HG02623 (cell line): Measurements from ENCODE around the gene FXN.

Source experiments
- ATAC-seq: cut with Tn5 transposase; IDR thresholded peaks from one replicate; pipeline ENCODE4 v1.9.1; 2021; ENCODE audit warnings: moderate library complexity; ENCODE audit not compliant: unreplicated experiment

Gene FXN

GRCh38 chr9:69137311-69137710, 101.8 kb downstream of the FXN start:
- ATAC-seq, result no peak

DNA sequence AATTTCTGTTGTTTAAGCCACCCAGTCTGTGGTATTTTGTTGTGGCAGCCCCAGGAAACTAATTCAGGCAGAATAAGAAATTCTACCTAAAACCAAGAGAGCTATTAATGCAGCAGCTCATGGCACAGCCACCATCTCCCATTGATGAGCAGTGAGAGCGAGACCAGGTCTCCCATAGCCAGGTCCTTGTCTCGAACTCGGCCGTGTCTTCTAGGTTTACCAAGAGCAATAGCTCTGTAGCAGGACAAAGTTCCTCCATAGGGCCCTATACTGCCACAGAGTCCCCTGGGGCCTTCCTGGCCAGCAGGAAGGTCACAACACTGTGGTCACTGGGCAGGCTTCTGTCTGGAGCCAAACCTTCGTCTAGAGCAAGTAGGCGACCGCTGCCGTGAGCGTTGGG, 104.0 kb downstream of the FXN start:
- no peak for ATAC-seq

DNA sequence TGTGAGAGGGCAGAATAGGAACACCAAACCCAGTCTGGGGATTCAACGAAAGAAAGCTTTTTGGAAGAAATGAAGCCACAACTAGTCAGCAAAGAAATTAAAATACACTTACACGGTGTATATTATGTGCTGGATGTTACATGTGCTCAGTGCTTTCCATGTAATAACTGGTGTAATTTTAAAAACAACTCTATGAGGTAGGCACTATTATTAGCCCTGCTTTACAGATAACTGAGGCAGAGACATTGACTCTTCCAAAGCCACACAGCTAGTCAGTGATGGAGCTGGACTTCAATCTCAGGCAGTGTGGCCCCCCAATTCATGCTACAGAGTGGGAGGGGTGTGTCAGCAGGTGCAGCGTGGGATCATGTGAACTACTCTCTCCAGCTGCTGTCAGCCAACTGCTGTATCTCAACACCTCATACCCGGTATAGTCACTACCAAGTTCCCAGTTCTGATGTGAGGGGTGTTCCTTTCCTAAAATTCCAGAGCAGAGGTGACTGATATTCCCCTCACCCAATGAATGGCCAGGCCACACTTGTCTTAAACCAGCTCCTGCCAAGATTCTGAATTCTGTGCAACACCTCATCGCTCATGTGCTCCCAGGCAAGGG, 104.7 kb downstream of the FXN start:
- ATAC-seq, result no peak

GRCh38 chr9:69141851-69142250, 106.3 kb downstream of the FXN start:
- ATAC-seq, result no peak

- no peak for ATAC-seq
These were observed 107.7 kb downstream of the FXN start for GRCh38 chr9:69143291-69143690.

DNA sequence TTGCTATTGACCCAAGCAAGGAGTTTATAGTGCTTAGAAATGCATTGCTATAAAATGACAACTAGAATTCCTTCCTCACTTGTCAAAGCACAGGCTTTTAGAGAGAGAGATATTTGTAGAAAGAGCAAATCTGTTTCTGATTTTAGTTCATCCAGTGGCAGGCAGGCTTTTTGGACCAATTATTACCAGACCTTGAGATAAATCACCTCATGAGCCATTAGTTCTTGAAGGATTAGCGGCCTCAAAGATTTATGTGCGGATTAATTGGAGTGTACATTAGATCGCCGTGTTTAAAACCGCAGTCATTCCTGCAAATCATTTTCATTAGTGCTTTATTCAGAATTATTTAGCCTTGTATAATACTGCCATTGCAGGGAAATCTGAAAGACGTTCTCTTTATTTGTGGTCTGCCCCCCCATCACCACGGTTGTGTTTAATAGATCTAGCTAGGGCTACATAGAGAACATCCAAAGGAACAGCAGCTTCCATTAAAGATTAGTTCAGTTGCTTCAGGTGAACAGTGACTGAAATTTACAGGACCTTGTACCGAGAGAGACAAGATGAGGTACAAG, 109.7 kb downstream of the FXN start:
- no peak for ATAC-seq

DNA sequence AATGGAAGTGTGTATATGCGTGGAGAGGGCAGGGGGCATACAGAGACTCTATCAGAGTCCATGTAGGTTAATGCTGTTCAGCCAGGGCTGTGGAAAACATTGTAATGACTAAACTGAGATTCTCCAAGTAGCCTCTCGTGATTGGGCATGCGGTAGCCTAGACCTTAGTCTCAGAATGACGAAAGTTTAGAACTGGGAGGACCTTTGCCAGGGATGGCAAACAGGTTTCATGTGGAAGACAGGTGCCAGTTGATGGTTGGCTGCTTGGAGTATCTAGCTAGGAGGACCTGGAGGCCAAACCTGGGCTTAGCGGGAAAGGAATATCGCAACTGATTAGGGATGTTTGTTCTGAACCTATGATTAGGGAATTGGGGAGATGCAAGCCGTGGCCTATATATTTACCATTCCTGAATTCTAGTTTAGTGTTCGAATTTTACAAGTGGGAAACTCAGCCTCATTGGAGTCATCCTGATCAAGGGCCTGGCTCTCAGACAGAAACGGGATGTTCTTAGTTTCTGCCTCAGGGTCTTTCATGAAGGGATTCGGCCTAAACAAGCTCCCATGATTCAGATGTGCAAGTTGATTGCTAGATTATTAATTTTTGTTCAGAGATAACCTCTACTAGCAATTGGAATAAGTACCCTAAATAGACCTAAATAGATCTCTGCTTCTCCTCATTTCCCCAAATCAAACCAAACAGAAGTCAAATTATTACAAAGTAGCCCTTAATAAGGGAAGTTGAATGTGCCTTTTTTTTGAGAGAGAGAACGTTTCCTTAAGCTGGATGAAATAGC, 111.7 kb downstream of the FXN start:
- ATAC-seq, result no peak

GRCh38 chr9:69149321-69149807, 113.8 kb downstream of the FXN start:
- ATAC-seq, result no peak
